Activated CD8-positive, alpha-beta memory T cell treated with anti-CD3 and anti-CD28 coated beads, Interleukin-2, amount 50 U/mL, for 1 hour (primary cell): ENCODE results near the gene PTPRU.

ENCODE experiments used
- DNase-seq: peaks from one replicate; pipeline ENCODE4 v3.0.0-alpha.2; 2020; ENCODE audit errors: extremely low read depth

Gene PTPRU

GRCh38 chr1:29267321-29268070, 31.2 kb downstream of the PTPRU start:
- no peak for DNase-seq

DNA sequence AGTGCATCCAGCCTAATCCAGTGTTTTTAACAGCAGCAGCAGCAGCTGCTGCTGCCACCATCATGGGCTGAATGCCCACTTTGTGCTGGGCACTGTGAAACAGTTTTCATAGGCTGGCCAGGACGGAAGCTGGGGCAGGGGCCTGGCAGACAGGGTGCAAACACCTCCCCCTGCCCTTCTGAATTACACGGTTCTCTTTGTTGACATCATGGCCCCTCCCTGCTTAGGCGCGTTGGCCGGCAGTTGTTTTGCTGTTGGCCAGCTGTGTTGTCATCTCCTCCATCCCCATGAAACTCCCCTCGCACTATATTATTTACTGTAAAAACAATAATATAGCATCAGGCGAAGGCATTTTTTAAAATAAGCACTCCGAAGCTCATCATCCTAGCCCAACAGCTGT, 33.1 kb downstream of the PTPRU start:
- no peak for DNase-seq

- no peak for DNase-seq
Observed at GRCh38 chr1:29270929-29271521, 34.7 kb downstream of the PTPRU start.

- DNase-seq: no peak
Observed at GRCh38 chr1:29271724-29272123, 35.4 kb downstream of the PTPRU start.

- no peak for DNase-seq
Observed at GRCh38 chr1:29272147-29272907, 36.0 kb downstream of the PTPRU start.

DNA sequence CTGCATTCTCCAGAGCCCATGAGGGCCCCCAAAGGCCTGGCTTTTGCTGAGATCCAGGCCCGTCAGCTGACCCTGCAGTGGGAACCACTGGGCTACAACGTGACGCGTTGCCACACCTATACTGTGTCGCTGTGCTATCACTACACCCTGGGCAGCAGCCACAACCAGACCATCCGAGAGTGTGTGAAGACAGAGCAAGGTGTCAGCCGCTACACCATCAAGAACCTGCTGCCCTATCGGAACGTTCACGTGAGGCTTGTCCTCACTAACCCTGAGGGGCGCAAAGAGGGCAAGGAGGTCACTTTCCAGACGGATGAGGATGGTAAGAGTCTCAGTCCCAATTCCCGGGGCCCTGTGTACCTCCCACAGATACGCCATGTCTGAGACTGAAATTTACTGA, 39.1 kb downstream of the PTPRU start:
- DNase-seq: no peak

- no peak for DNase-seq
Observed at GRCh38 chr1:29278124-29278523, 41.8 kb downstream of the PTPRU start.

GRCh38 chr1:29279406-29279805, 43.1 kb downstream of the PTPRU start:
- no peak for DNase-seq

DNA sequence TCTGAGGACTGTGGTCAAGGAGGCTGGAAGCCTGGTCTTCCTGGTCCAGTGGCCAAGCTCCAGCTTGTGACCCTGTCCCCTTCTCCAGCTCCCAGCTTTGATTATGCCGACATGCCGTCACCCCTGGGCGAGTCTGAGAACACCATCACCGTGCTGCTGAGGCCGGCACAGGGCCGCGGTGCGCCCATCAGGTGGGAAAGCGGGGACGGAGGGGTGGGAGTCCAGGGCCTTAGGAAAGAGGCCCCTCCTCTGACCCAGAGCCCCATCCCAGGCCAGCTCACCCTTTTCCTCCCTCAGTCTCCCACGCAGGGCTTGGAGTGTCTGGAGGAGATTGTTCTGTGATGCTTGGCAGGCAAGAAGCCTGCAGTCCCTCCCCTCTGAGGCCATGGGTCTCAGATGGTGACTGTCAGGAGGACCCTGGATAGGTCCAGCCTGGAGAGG, 43.6 kb downstream of the PTPRU start:
- no peak for DNase-seq

DNA sequence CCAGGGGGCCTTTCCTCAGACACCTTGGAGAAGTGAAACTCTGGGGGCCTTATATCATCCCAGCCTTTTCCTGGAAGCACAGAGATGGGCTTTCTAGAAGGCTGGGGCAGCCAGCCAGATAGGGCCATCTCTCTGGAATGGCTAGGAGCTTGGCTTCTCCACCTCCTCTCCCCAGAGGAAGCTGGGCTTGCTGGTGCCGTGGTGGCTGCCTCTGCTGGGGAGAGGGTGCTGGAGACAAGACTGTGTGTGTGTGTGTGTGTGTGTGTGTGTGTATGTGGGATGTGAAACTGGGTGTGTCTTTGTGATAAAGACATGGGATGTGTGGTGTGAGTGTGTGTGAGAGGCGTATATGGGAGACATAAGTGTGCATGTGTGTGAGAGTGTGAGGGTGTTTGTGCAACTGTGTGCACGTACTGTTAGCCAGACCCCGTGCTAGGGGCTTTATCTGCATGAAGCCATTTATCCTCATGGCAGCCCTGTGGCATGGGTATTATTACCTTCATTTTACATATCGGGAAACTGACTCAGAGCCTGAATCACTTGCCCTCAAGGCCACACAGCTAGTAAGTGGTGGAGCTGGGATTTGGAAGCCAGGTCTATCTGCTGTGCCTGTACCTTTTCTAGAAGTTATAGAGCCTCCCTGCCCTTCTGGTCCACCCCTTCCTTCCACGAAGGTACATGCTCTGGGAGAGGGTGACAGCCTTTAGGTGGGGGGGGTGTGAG, 44.2 kb downstream of the PTPRU start:
- DNase-seq: no peak

GRCh38 chr1:29281571-29281970, 45.2 kb downstream of the PTPRU start:
- no peak for DNase-seq

- no peak for DNase-seq
Observed at GRCh38 chr1:29282135-29282923, 46.0 kb downstream of the PTPRU start.

DNA sequence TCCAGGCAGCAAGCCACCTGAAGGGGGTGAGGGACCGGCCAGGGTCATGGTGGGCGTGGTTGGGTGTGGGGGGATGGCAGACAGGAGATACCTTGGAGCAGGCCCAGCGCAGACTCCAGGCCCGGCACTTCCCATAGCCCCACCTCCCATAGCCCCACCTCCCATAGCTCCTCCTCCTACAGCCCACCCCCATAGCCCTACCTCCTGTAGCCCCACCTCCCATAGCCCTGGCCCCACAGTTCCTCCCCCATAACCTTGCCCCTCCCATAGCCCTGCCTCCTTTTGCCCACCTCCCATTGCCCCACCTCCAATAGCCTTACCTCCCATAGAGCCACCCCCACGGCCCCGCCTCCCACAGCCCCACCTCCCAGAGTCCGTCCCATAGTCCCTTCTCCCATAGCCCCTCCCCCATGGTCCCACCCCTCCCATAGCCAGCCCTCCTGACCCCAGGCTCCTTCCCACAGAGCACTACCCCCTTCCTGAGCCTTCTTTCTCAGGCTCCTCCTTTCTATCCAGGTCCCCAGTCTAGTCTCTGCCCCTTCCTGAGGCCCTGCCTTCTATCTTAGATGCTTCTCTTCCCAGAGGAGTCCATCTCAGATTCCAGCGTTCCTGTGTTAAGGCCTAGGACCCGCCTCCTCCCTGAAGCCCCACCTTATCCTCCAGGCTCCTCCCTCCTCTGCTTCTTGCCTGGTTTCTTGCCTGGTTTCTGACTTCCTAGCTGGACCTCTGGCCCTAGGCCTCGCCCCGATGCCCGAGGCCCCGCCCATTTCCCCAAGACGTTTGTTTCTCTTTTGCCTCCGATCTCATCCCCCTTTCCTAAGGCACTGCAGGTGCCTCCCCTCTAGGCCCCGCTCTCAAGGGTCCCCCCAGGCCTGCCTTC, 46.8 kb downstream of the PTPRU start:
- DNase-seq: no peak

- no peak for DNase-seq
Observed at GRCh38 chr1:29283804-29284195, 47.5 kb downstream of the PTPRU start.

DNA sequence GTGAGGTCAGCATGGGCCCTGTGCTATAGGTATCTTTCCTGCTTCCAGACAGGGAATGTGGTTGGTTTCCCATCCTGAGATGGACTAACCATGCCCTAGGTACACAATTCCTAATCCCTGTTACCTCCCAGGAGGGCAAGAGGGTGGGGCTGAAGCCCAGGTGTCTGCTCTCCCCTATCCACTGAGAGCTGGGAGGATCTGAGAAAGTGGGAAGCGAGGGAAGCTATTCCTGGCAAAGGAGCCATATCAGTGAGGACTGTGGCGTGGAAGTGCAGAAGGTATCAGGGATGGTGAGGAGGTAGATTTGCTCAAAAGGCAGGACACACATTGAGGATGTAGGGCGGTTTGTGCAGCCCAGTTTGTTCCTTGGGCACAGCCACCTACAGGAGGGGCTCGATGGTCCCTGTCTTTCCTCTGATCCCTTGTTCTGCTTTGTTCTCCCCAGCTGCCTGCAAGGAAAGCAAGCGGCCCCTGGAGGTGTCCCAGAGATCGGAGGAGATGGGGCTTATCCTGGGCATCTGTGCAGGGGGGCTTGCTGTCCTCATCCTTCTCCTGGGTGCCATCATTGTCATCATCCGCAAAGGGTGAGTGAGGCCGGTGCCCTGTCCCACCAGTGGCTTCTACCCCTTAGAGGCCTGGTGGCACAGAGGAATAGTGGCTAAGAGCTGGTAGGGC, 48.1 kb downstream of the PTPRU start:
- DNase-seq: no peak

GRCh38 chr1:29284961-29285560, 48.7 kb downstream of the PTPRU start:
- no peak for DNase-seq

DNA sequence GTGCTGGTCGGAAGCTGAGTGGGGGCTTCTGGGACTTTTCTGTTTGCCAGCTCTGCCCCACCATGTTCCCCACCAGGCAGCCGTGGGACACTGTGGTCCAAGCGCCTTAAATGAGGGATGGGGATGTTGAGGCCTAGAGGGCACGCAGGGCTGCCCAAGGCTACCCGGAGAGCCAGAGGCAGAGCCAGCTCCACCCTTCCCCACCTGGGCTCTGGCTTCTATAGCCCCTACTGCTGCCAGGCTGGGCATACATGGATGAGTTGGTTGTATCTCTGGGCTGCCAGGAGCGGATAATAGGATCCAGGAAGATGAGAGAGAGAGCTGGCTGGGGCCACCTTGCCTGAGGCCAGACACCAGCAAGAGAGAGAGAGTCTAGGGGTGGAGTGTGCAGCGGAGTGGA, 49.4 kb downstream of the PTPRU start:
- no peak for DNase-seq

DNA sequence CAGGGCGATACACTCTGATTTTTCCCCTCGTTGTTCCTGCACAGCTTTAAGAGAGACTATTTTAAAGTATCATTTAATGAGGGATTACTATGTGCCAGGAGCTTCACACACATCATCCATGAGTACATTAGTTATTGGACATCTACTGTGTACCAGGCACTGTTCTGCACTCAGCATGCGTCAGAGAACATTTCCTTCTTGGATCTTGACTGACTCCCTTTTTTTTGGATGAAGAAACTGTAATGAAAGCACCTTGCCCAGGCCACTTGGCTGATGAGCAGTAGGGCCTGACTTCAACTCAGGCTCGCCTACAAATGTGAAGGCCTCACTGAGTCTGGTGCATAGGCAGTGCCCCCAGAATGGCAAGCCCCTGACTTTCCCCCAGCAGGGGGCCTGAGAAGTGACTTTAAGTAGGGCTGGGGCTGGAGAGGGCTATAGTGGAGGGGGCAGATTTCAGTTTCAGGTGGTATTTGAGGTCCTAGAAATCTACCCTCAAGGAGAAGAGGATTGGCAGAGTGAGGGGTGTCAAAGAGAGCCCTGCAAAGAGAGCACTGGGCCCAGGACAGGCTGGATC, 50.0 kb downstream of the PTPRU start:
- DNase-seq: no peak

GRCh38 chr1:29289493-29289892, 53.2 kb downstream of the PTPRU start:
- no peak for DNase-seq
